K562 (cell line): ENCODE results near the gene TMEM187. TPM values are rescaled to one million over a fixed set of nuclear protein-coding genes. Genes with fewer than 3 reads are reported as not detected.

Experiments
- GTF2F1 ChIP-seq: IDR thresholded peaks from 2 replicates; pipeline ENCODE4 v1.6.1; 2011; ENCODE audit warnings: low read depth, low read length, improper control_type of control experiment
- RBBP5 ChIP-seq: fragments of 200-600 bp; sonication (generic); IDR thresholded peaks from 2 replicates; pipeline ENCODE4 v1.6.1; 2012; ENCODE audit warnings: borderline replicate concordance, mild to moderate bottlenecking, low read length, control low read depth, inconsistent platforms; ENCODE audit not compliant: insufficient read depth, poor library complexity, severe bottlenecking
- microRNA counts: library from miRNA; unstranded; fragments of <30 nt; microRNA quantifications from one replicate; lab custom pipeline; 2016
- microRNA-seq: library from miRNA; unstranded; fragments of <30 nt; microRNA quantifications from one replicate; pipeline ENCODE4, GENCODE V29; 2018; ENCODE audit warnings: borderline microRNAs expressed
- polyA plus RNA-seq, 8 experiments: library from polyadenylated mRNA; depleted of rRNA in 4 of 8; stranded (reverse) in 5 of 8; unstranded in 3 of 8; fragments of >200 nt; fragmentation: Nextera tagmentation in 2 of 8; fragmentation: Illumina TruSeq in 1 of 8; extraction: Ambion mirVana in 2 of 8; extraction: Trizol in 1 of 8; gene quantifications; 2 replicates each; pipeline versions ENCODE4 v1.2.1 to v1.2.3, GENCODE V29; 2011 to 2014; ENCODE audit warnings: inconsistent platforms in 1 of 8, missing spikeins in 1 of 8
- small RNA-seq: library from RNA; depleted of rRNA; stranded (forward); fragments of <200 nt; gene quantifications from one replicate; pipeline ENCODE3, GENCODE V24; 2014
- total RNA-seq, 7 experiments: library from RNA; depleted of rRNA in 6 of 7; stranded (reverse); fragments of >200 nt in 6 of 7; fragmentation: Illumina TruSeq in 2 of 7; extraction: Trizol in 2 of 7; gene quantifications; 2 replicates each; pipeline versions ENCODE4 v1.2.1 to v1.2.3, GENCODE V29; 2011 to 2021; ENCODE audit warnings: low replicate concordance in 1 of 7

Gene TMEM187
- total and polyA plus RNA-seq, 9 of the 15 experiments (the other 6 are each of a cell fraction or from before 2014, with no cell fraction given): 0.13 to 6.4 (median 1.6) TPM

GRCh38 chrX:154032653-154033052, 60.1 kb downstream of the TMEM187 start (continued):
- TF ChIP-seq GTF2F1 (no peak), RBBP5 (no peak)

MicroRNAs within 50 kb of the gene (microRNA counts, 767-probe panel; counts per million panel counts)
- 499 counts per million, percentile 9 among the panel's probes with 10 or more counts for microRNA hsa-miR-718 (lab: Ali Mortazavi, UCI)

Small RNA genes within 50 kb of the gene (microRNA-seq; reads per million reads assigned to microRNA genes)
- gene MIR3202-1: not detected
- not detected for gene MIR3202-2
- gene MIR718: not detected

Small RNA genes within 50 kb of the gene (small RNA-seq; reads per million reads assigned to genes)
- not detected for gene MIR3202-1

Other genes starting within 250 kb of the TMEM187 start
Only the 7 nearest of the 18 such genes appear.
- gene L1CAM, start 86.6 kb upstream of the TMEM187 start, total RNA-seq (2014; rRNA removed): 0.09 and 0.24 TPM in 2 replicates
- gene L1CAM, start 86.6 kb upstream of the TMEM187 start, total RNA-seq (2014; rRNA removed; fragmentation: Illumina TruSeq; extraction: Trizol): 0.10 and 0.40 TPM in 2 replicates
- gene L1CAM, start 86.6 kb upstream of the TMEM187 start, total RNA-seq (2015; rRNA removed; fragmentation: Illumina TruSeq; extraction: Trizol): 0.11 and 0.36 TPM in 2 replicates
- gene L1CAM, start 86.6 kb upstream of the TMEM187 start, total RNA-seq (2021): 0.29 and 0.86 TPM in 2 replicates
- 0.15 and 0.61 TPM in 2 replicates for gene L1CAM, start 86.6 kb upstream of the TMEM187 start, polyA plus RNA-seq (2011; rRNA removed)
- gene L1CAM, start 86.6 kb upstream of the TMEM187 start, polyA plus RNA-seq (2014; fragmentation: Illumina TruSeq; extraction: Trizol): 0.16 and 0.21 TPM in 2 replicates
- not detected for gene L1CAM, start 86.6 kb upstream of the TMEM187 start, polyA plus RNA-seq (2014; fragmentation: Nextera tagmentation; extraction: Ambion mirVana)
- 0.62 TPM in 1 of 2 replicates, not detected in the other for gene L1CAM, start 86.6 kb upstream of the TMEM187 start, polyA plus RNA-seq (2014; rRNA removed)
- not detected in 2 replicates for gene AVPR2, start 68.1 kb upstream of the TMEM187 start, total RNA-seq (2014; rRNA removed)
- not detected in 2 replicates for gene AVPR2, start 68.1 kb upstream of the TMEM187 start, total RNA-seq (2014; rRNA removed; fragmentation: Illumina TruSeq; extraction: Trizol)
- gene AVPR2, start 68.1 kb upstream of the TMEM187 start, total RNA-seq (2015; rRNA removed; fragmentation: Illumina TruSeq; extraction: Trizol): not detected in 2 replicates
- gene AVPR2, start 68.1 kb upstream of the TMEM187 start, total RNA-seq (2021): not detected in 2 replicates
- gene AVPR2, start 68.1 kb upstream of the TMEM187 start, polyA plus RNA-seq (2011; rRNA removed): not detected in 2 replicates
- not detected in 2 replicates for gene AVPR2, start 68.1 kb upstream of the TMEM187 start, polyA plus RNA-seq (2014; fragmentation: Illumina TruSeq; extraction: Trizol)
- gene AVPR2, start 68.1 kb upstream of the TMEM187 start, polyA plus RNA-seq (2014; fragmentation: Nextera tagmentation; extraction: Ambion mirVana): not detected
- gene AVPR2, start 68.1 kb upstream of the TMEM187 start, polyA plus RNA-seq (2014; rRNA removed): not detected in 2 replicates
- gene ARHGAP4, start 46.5 kb upstream of the TMEM187 start, total RNA-seq (2014; rRNA removed): 52.7 and 81.2 TPM in 2 replicates
- 3.1 and 5.5 TPM in 2 replicates for gene ARHGAP4, start 46.5 kb upstream of the TMEM187 start, total RNA-seq (2014; rRNA removed; fragmentation: Illumina TruSeq; extraction: Trizol)
- gene ARHGAP4, start 46.5 kb upstream of the TMEM187 start, total RNA-seq (2015; rRNA removed; fragmentation: Illumina TruSeq; extraction: Trizol): 32.7 and 36.8 TPM in 2 replicates
- gene ARHGAP4, start 46.5 kb upstream of the TMEM187 start, total RNA-seq (2021): 70.5 and 81.8 TPM in 2 replicates
- 9.6 and 29.7 TPM in 2 replicates for gene ARHGAP4, start 46.5 kb upstream of the TMEM187 start, polyA plus RNA-seq (2011; rRNA removed)
- 13.5 and 40.2 TPM in 2 replicates for gene ARHGAP4, start 46.5 kb upstream of the TMEM187 start, polyA plus RNA-seq (2014; fragmentation: Illumina TruSeq; extraction: Trizol)
- gene ARHGAP4, start 46.5 kb upstream of the TMEM187 start, polyA plus RNA-seq (2014; fragmentation: Nextera tagmentation; extraction: Ambion mirVana): 1 to 10 TPM in 1 of 2 experiments, under 1 TPM in 1; 0.30 to 1.7 TPM
- 63.7 and 77.8 TPM in 2 replicates for gene ARHGAP4, start 46.5 kb upstream of the TMEM187 start, polyA plus RNA-seq (2014; rRNA removed)
- gene NAA10, start 37.7 kb upstream of the TMEM187 start, total RNA-seq (2014; rRNA removed): 152 and 196 TPM in 2 replicates
- 101 and 103 TPM in 2 replicates for gene NAA10, start 37.7 kb upstream of the TMEM187 start, total RNA-seq (2014; rRNA removed; fragmentation: Illumina TruSeq; extraction: Trizol)
- 134 and 146 TPM in 2 replicates for gene NAA10, start 37.7 kb upstream of the TMEM187 start, total RNA-seq (2015; rRNA removed; fragmentation: Illumina TruSeq; extraction: Trizol)
- 226 and 231 TPM in 2 replicates for gene NAA10, start 37.7 kb upstream of the TMEM187 start, total RNA-seq (2021)
- gene NAA10, start 37.7 kb upstream of the TMEM187 start, polyA plus RNA-seq (2011; rRNA removed): 105 and 117 TPM in 2 replicates
- 192 and 229 TPM in 2 replicates for gene NAA10, start 37.7 kb upstream of the TMEM187 start, polyA plus RNA-seq (2014; fragmentation: Illumina TruSeq; extraction: Trizol)
- 10 to 100 TPM; 11.1 to 26.5 TPM for gene NAA10, start 37.7 kb upstream of the TMEM187 start, polyA plus RNA-seq (2014; fragmentation: Nextera tagmentation; extraction: Ambion mirVana)
- 250 and 277 TPM in 2 replicates for gene NAA10, start 37.7 kb upstream of the TMEM187 start, polyA plus RNA-seq (2014; rRNA removed)
- 8.4 and 9.5 TPM in 2 replicates for gene RENBP, start 28.1 kb upstream of the TMEM187 start, total RNA-seq (2014; rRNA removed)
- 2.7 and 4.0 TPM in 2 replicates for gene RENBP, start 28.1 kb upstream of the TMEM187 start, total RNA-seq (2014; rRNA removed; fragmentation: Illumina TruSeq; extraction: Trizol)
- gene RENBP, start 28.1 kb upstream of the TMEM187 start, total RNA-seq (2015; rRNA removed; fragmentation: Illumina TruSeq; extraction: Trizol): 12.3 and 13.4 TPM in 2 replicates
- 9.6 and 14.8 TPM in 2 replicates for gene RENBP, start 28.1 kb upstream of the TMEM187 start, total RNA-seq (2021)
- 12.7 and 16.4 TPM in 2 replicates for gene RENBP, start 28.1 kb upstream of the TMEM187 start, polyA plus RNA-seq (2011; rRNA removed)
- gene RENBP, start 28.1 kb upstream of the TMEM187 start, polyA plus RNA-seq (2014; fragmentation: Illumina TruSeq; extraction: Trizol): 5.6 and 7.3 TPM in 2 replicates
- gene RENBP, start 28.1 kb upstream of the TMEM187 start, polyA plus RNA-seq (2014; fragmentation: Nextera tagmentation; extraction: Ambion mirVana): under 1 TPM in 1 of 2 experiments, not detected in 1; 0.07 TPM
- gene RENBP, start 28.1 kb upstream of the TMEM187 start, polyA plus RNA-seq (2014; rRNA removed): 11.1 and 11.6 TPM in 2 replicates
- gene HCFC1, start 936 bp upstream of the TMEM187 start, total RNA-seq (2014; rRNA removed): 39.2 and 59.3 TPM in 2 replicates
- gene HCFC1, start 936 bp upstream of the TMEM187 start, total RNA-seq (2014; rRNA removed; fragmentation: Illumina TruSeq; extraction: Trizol): 9.1 and 10.3 TPM in 2 replicates
- 17.1 and 23.4 TPM in 2 replicates for gene HCFC1, start 936 bp upstream of the TMEM187 start, total RNA-seq (2015; rRNA removed; fragmentation: Illumina TruSeq; extraction: Trizol)
- gene HCFC1, start 936 bp upstream of the TMEM187 start, total RNA-seq (2021): 121 and 133 TPM in 2 replicates
- gene HCFC1, start 936 bp upstream of the TMEM187 start, polyA plus RNA-seq (2011; rRNA removed): 5.9 and 8.7 TPM in 2 replicates
- 45.3 and 68.0 TPM in 2 replicates for gene HCFC1, start 936 bp upstream of the TMEM187 start, polyA plus RNA-seq (2014; fragmentation: Illumina TruSeq; extraction: Trizol)
- gene HCFC1, start 936 bp upstream of the TMEM187 start, polyA plus RNA-seq (2014; fragmentation: Nextera tagmentation; extraction: Ambion mirVana): 10 to 100 TPM in 1 of 2 experiments, 1 to 10 TPM in 1; 2.8 to 10.5 TPM
- gene HCFC1, start 936 bp upstream of the TMEM187 start, polyA plus RNA-seq (2014; rRNA removed): 44.8 and 45.2 TPM in 2 replicates
- gene IRAK1, start 47.1 kb downstream of the TMEM187 start, total RNA-seq (2014; rRNA removed): 220 and 274 TPM in 2 replicates
- 52.2 and 68.1 TPM in 2 replicates for gene IRAK1, start 47.1 kb downstream of the TMEM187 start, total RNA-seq (2014; rRNA removed; fragmentation: Illumina TruSeq; extraction: Trizol)
- gene IRAK1, start 47.1 kb downstream of the TMEM187 start, total RNA-seq (2015; rRNA removed; fragmentation: Illumina TruSeq; extraction: Trizol): 138 and 144 TPM in 2 replicates
- 260 and 261 TPM in 2 replicates for gene IRAK1, start 47.1 kb downstream of the TMEM187 start, total RNA-seq (2021)
- gene IRAK1, start 47.1 kb downstream of the TMEM187 start, polyA plus RNA-seq (2011; rRNA removed): 91.6 and 104 TPM in 2 replicates
- gene IRAK1, start 47.1 kb downstream of the TMEM187 start, polyA plus RNA-seq (2014; fragmentation: Illumina TruSeq; extraction: Trizol): 78.9 and 128 TPM in 2 replicates
- 10 to 100 TPM; 11.6 to 16.1 TPM for gene IRAK1, start 47.1 kb downstream of the TMEM187 start, polyA plus RNA-seq (2014; fragmentation: Nextera tagmentation; extraction: Ambion mirVana)
- 177 and 184 TPM in 2 replicates for gene IRAK1, start 47.1 kb downstream of the TMEM187 start, polyA plus RNA-seq (2014; rRNA removed)